K562 (cell line): ENCODE measurements around the gene VANGL1. TPM values are rescaled to one million over a fixed set of nuclear protein-coding genes. Genes with fewer than 3 reads are reported as not detected.

Experiments used
- BACH1 ChIP-seq: fragments of 200-800 bp; sonication (Bioruptor generic); IDR thresholded peaks from 2 replicates; pipeline ENCODE4 v1.6.1; 2016; ENCODE audit warnings: missing genetic modification characterization, missing compliant biosample characterization
- EP300 ChIP-seq: IDR thresholded peaks from 2 replicates; pipeline ENCODE4 v1.6.1; 2012; ENCODE audit warnings: low read length, improper control_type of control experiment
- MEF2A ChIP-seq: IDR thresholded peaks from 2 replicates; pipeline ENCODE4 v1.6.1; 2011; ENCODE audit warnings: low read depth, mild to moderate bottlenecking, low read length, moderate library complexity; ENCODE audit not compliant: control insufficient read depth
- ZNF445 ChIP-seq: fragments of 250-450 bp; sonication (Bioruptor Pico); IDR thresholded peaks from 2 replicates; pipeline ENCODE4 v1.4.0; 2020; ENCODE audit warnings: low read depth, mild to moderate bottlenecking, moderate library complexity
- polyA plus RNA-seq, 8 experiments: library from polyadenylated mRNA; depleted of rRNA in 4 of 8; stranded (reverse) in 5 of 8; unstranded in 3 of 8; fragments of >200 nt; fragmentation: Nextera tagmentation in 2 of 8; fragmentation: Illumina TruSeq in 1 of 8; extraction: Ambion mirVana in 2 of 8; extraction: Trizol in 1 of 8; gene quantifications; 2 replicates each; pipeline versions ENCODE4 v1.2.1 to v1.2.3, GENCODE V29; 2011 to 2014; ENCODE audit warnings: inconsistent platforms in 1 of 8, missing spikeins in 1 of 8
- total RNA-seq, 7 experiments: library from RNA; depleted of rRNA in 6 of 7; stranded (reverse); fragments of >200 nt in 6 of 7; fragmentation: Illumina TruSeq in 2 of 7; extraction: Trizol in 2 of 7; gene quantifications; 2 replicates each; pipeline versions ENCODE4 v1.2.1 to v1.2.3, GENCODE V29; 2011 to 2021; ENCODE audit warnings: low replicate concordance in 1 of 7
- TF ChIP-seq, protein P1 (sequence below), 2 experiments: fragments of 450-650 bp; conservative IDR thresholded peaks; 2 replicates each; pipeline ENCODE4 v1.6.1; 2017; ENCODE audit warnings: mild to moderate bottlenecking in 2 of 2, moderate library complexity in 2 of 2
- TF ChIP-seq, protein P2 (sequence below): fragments of 250-450 bp; sonication (Bioruptor Pico); IDR thresholded peaks from 2 replicates; pipeline ENCODE4 v1.5.0; 2020; ENCODE audit warnings: mild to moderate bottlenecking
- TF ChIP-seq, protein P3 (sequence below), 3 experiments: IDR thresholded peaks in 2 of 3; conservative IDR thresholded peaks in 1 of 3; 2 replicates each; pipeline ENCODE4 v1.5.1; 2011 to 2012; ENCODE audit warnings: low read length in 3 of 3, mild to moderate bottlenecking in 3 of 3, control low read depth in 2 of 3, improper control_type of control experiment in 1 of 3, inconsistent platforms in 1 of 3, low read depth in 1 of 3, mixed read lengths in 1 of 3, moderate library complexity in 1 of 3; ENCODE audit not compliant: insufficient read depth in 2 of 3
- TF ChIP-seq, protein P4 (sequence below): sonication (generic); formaldehyde crosslinking; IDR thresholded peaks from 2 replicates; pipeline ENCODE4 v1.8.1; 2022; ENCODE audit warnings: missing genetic modification reagents

The VANGL1 gene
- total and polyA plus RNA-seq, 9 of the 15 experiments (the other 6 are each of a cell fraction or from before 2014, with no cell fraction given): 0.90 to 12.8 (median 9.6) TPM

DNA sequence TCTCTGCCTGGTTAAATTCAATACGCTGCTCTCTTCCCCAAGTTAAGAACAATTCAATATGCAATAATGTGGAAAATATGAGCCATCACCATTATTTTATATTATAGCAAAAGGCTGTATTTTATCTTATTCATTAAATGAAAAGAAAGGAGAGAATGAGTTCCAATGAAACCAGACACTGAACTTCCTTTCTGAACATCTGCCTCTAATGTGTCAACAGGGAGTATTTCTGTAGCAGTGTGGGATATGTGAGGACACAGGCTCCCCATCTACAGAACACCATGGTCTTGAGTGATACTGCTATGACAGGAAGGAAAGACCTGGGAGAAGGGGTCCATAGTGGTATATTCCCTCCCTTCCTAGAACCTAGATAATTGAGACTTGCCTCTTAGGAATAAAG lies 80.5 kb downstream of the VANGL1 start (continued):
- TF ChIP-seq, protein P1, sequence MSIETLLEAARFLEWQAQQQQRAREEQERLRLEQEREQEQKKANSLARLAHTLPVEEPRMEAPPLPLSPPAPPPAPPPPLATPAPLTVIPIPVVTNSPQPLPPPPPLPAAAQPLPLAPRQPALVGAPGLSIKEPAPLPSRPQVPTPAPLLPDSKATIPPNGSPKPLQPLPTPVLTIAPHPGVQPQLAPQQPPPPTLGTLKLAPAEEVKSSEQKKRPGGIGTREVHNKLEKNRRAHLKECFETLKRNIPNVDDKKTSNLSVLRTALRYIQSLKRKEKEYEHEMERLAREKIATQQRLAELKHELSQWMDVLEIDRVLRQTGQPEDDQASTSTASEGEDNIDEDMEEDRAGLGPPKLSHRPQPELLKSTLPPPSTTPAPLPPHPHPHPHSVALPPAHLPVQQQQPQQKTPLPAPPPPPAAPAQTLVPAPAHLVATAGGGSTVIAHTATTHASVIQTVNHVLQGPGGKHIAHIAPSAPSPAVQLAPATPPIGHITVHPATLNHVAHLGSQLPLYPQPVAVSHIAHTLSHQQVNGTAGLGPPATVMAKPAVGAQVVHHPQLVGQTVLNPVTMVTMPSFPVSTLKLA (conservative IDR thresholded peaks at IDR 0.05): no peak
- TF ChIP-seq BACH1 (tag) (no peak), EP300 (no peak), ZNF445 (no peak), MEF2A (no peak)
- TF ChIP-seq, protein P2, sequence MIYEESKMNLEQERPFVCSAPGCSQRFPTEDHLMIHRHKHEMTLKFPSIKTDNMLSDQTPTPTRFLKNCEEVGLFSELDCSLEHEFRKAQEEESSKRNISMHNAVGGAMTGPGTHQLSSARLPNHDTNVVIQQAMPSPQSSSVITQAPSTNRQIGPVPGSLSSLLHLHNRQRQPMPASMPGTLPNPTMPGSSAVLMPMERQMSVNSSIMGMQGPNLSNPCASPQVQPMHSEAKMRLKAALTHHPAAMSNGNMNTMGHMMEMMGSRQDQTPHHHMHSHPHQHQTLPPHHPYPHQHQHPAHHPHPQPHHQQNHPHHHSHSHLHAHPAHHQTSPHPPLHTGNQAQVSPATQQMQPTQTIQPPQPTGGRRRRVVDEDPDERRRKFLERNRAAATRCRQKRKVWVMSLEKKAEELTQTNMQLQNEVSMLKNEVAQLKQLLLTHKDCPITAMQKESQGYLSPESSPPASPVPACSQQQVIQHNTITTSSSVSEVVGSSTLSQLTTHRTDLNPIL (CRISPR knock-in tag): no peak
- TF ChIP-seq, protein P3, sequence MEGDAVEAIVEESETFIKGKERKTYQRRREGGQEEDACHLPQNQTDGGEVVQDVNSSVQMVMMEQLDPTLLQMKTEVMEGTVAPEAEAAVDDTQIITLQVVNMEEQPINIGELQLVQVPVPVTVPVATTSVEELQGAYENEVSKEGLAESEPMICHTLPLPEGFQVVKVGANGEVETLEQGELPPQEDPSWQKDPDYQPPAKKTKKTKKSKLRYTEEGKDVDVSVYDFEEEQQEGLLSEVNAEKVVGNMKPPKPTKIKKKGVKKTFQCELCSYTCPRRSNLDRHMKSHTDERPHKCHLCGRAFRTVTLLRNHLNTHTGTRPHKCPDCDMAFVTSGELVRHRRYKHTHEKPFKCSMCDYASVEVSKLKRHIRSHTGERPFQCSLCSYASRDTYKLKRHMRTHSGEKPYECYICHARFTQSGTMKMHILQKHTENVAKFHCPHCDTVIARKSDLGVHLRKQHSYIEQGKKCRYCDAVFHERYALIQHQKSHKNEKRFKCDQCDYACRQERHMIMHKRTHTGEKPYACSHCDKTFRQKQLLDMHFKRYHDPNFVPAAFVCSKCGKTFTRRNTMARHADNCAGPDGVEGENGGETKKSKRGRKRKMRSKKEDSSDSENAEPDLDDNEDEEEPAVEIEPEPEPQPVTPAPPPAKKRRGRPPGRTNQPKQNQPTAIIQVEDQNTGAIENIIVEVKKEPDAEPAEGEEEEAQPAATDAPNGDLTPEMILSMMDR (IDR thresholded peaks at IDR 0.05 in 2 of 3, conservative IDR thresholded peaks at IDR 0.05 in 1 of 3; ENCODE audit: insufficient read depth in 2 of 3, low read depth in 1 of 3, low read length in 3 of 3): no peak
- TF ChIP-seq, protein P4, sequence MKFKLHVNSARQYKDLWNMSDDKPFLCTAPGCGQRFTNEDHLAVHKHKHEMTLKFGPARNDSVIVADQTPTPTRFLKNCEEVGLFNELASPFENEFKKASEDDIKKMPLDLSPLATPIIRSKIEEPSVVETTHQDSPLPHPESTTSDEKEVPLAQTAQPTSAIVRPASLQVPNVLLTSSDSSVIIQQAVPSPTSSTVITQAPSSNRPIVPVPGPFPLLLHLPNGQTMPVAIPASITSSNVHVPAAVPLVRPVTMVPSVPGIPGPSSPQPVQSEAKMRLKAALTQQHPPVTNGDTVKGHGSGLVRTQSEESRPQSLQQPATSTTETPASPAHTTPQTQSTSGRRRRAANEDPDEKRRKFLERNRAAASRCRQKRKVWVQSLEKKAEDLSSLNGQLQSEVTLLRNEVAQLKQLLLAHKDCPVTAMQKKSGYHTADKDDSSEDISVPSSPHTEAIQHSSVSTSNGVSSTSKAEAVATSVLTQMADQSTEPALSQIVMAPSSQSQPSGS (CRISPR knock-in tag): no peak
- TF ChIP-seq, all 486 proteins: peak for 0
